Measurements from ENCODE around the gene PRKAR2A. TPM values are rescaled to one million over a fixed set of nuclear protein-coding genes. Genes with fewer than 3 reads are reported as not detected.
"Not testable (repeated sequence)": the region's sequence is repeated elsewhere in the genome, so short reads cannot be mapped to it uniquely, and the experiment has no call there.

PRKAR2A gene
- total RNA-seq, 1 donor from 2014 or later: 75.5 TPM

- Mint-ChIP-seq H3K4me3 (ENCODE audit: unreplicated experiment) (no peak overlapping the region), H3K27ac (ENCODE audit: unreplicated experiment) (peak overlapping the region; percentile 75), H3K36me3 (ENCODE audit: low read depth) (no peaks in the 10 kb centered on the region), H3K27me3 (ENCODE audit: low read depth) (no peaks in the 10 kb centered on the region), H3K9me3 (ENCODE audit: low read depth) (no peaks in the 10 kb centered on the region), H3K4me1 (ENCODE audit: low read depth) (peaks cover 35% of the 10 kb centered on the region)
- DNase-seq (ENCODE audit: low spot score): no peak
- TF ChIP-seq, protein P1, sequence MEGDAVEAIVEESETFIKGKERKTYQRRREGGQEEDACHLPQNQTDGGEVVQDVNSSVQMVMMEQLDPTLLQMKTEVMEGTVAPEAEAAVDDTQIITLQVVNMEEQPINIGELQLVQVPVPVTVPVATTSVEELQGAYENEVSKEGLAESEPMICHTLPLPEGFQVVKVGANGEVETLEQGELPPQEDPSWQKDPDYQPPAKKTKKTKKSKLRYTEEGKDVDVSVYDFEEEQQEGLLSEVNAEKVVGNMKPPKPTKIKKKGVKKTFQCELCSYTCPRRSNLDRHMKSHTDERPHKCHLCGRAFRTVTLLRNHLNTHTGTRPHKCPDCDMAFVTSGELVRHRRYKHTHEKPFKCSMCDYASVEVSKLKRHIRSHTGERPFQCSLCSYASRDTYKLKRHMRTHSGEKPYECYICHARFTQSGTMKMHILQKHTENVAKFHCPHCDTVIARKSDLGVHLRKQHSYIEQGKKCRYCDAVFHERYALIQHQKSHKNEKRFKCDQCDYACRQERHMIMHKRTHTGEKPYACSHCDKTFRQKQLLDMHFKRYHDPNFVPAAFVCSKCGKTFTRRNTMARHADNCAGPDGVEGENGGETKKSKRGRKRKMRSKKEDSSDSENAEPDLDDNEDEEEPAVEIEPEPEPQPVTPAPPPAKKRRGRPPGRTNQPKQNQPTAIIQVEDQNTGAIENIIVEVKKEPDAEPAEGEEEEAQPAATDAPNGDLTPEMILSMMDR (IDR thresholded peaks at IDR 0.05): no peak
Measured at GRCh38 chr3:48826451-48826850, 21.2 kb downstream of the PRKAR2A start.

GRCh38 chr3:48820612-48821324 is 26.9 kb downstream of the PRKAR2A start:
- H3K9me3 Mint-ChIP-seq (ENCODE audit: low read depth): no peaks in the 10 kb centered on the region
- peak overlapping the region; percentile 65 for H3K27ac Mint-ChIP-seq (ENCODE audit: unreplicated experiment)
- no peak for DNase-seq (ENCODE audit: low spot score)
- peaks cover 24% of the 10 kb centered on the region for H3K4me1 Mint-ChIP-seq (ENCODE audit: low read depth)
- H3K27me3 Mint-ChIP-seq (ENCODE audit: low read depth): no peaks in the 10 kb centered on the region
- no peaks in the 10 kb centered on the region for H3K36me3 Mint-ChIP-seq (ENCODE audit: low read depth)
- TF ChIP-seq, protein P1 (IDR thresholded peaks at IDR 0.05): no peak
- H3K4me3 Mint-ChIP-seq (ENCODE audit: unreplicated experiment): no peak overlapping the region

- Mint-ChIP-seq H3K27me3 (ENCODE audit: low read depth) (no peaks in the 10 kb centered on the region), H3K36me3 (ENCODE audit: low read depth) (no peaks in the 10 kb centered on the region), H3K9me3 (ENCODE audit: low read depth) (no peaks in the 10 kb centered on the region), H3K4me3 (ENCODE audit: unreplicated experiment) (no peak overlapping the region), H3K27ac (ENCODE audit: unreplicated experiment) (no peak overlapping the region), H3K4me1 (ENCODE audit: low read depth) (peaks cover 24% of the 10 kb centered on the region)
- no peak for DNase-seq (ENCODE audit: low spot score)
- TF ChIP-seq, protein P1 (IDR thresholded peaks at IDR 0.05): no peak
Measured at GRCh38 chr3:48819234-48820221, 28.1 kb downstream of the PRKAR2A start.

GRCh38 chr3:48811524-48811923 is 36.1 kb downstream of the PRKAR2A start:
- H3K27ac Mint-ChIP-seq (ENCODE audit: unreplicated experiment): peak overlapping the region; percentile 3
- no peaks in the 10 kb centered on the region for H3K9me3 Mint-ChIP-seq (ENCODE audit: low read depth)
- no peak overlapping the region for H3K4me3 Mint-ChIP-seq (ENCODE audit: unreplicated experiment)
- no peaks in the 10 kb centered on the region for H3K36me3 Mint-ChIP-seq (ENCODE audit: low read depth)
- TF ChIP-seq, protein P1 (IDR thresholded peaks at IDR 0.05): no peak
- H3K27me3 Mint-ChIP-seq (ENCODE audit: low read depth): no peaks in the 10 kb centered on the region
- peaks cover 18% of the 10 kb centered on the region for H3K4me1 Mint-ChIP-seq (ENCODE audit: low read depth)
- no peak for DNase-seq (ENCODE audit: low spot score)

- peaks cover 13% of the 10 kb centered on the region for H3K4me1 Mint-ChIP-seq (ENCODE audit: low read depth)
- no peaks in the 10 kb centered on the region for H3K9me3 Mint-ChIP-seq (ENCODE audit: low read depth)
- H3K4me3 Mint-ChIP-seq (ENCODE audit: unreplicated experiment): no peak overlapping the region
- H3K27me3 Mint-ChIP-seq (ENCODE audit: low read depth): no peaks in the 10 kb centered on the region
- H3K36me3 Mint-ChIP-seq (ENCODE audit: low read depth): peaks cover 7% of the 10 kb centered on the region
- DNase-seq (ENCODE audit: low spot score): no peak
- no peak overlapping the region for H3K27ac Mint-ChIP-seq (ENCODE audit: unreplicated experiment)
- TF ChIP-seq, protein P1 (IDR thresholded peaks at IDR 0.05): no peak
Measured at GRCh38 chr3:48804930-48805329, 42.7 kb downstream of the PRKAR2A start.

GRCh38 chr3:48800831-48801230 is 46.8 kb downstream of the PRKAR2A start:
- H3K4me3 Mint-ChIP-seq (ENCODE audit: unreplicated experiment); H3K9me3 Mint-ChIP-seq (ENCODE audit: low read depth); H3K36me3 Mint-ChIP-seq (ENCODE audit: low read depth); H3K27ac Mint-ChIP-seq (ENCODE audit: unreplicated experiment); DNase-seq (ENCODE audit: low spot score); H3K27me3 Mint-ChIP-seq (ENCODE audit: low read depth): not testable (repeated sequence)
- peaks cover 15% of the 10 kb centered on the region for H3K4me1 Mint-ChIP-seq (ENCODE audit: low read depth)

Measured in chondrocyte (in vitro differentiated cells).